Fibroblast of gingiva (primary cell): Measurements from ENCODE around the gene HOXC13.

Experiments
- DNase-seq: peaks from one replicate; pipeline ENCODE4 v3.0.0-alpha.2; 2011; ENCODE audit warnings: low read depth

Gene HOXC13

GRCh38 chr12:53971129-53971528, 32.5 kb downstream of the HOXC13 start:
- DNase-seq, result no peak

GRCh38 chr12:53971686-53972085, 33.1 kb downstream of the HOXC13 start:
- DNase-seq, result no peak

GRCh38 chr12:53972152-53972702, 33.6 kb downstream of the HOXC13 start:
- no peak for DNase-seq

GRCh38 chr12:53972722-53973235, 34.1 kb downstream of the HOXC13 start, which contains the start of gene HOXC11:
Gene HOXC11, plus strand, starts transcription at chr12:53973126. Its CDS starts 116 bp downstream, at chr12:53973242.
- no peak for DNase-seq

GRCh38 chr12:53973236-53974042, 34.8 kb downstream of the HOXC13 start:
- DNase-seq, result no peak

GRCh38 chr12:53974084-53975063, 35.7 kb downstream of the HOXC13 start, which contains the start of gene HOTAIR:
Gene HOTAIR, minus strand, starts transcription at chr12:53974954.
- no peak for DNase-seq

GRCh38 chr12:53975064-53975471, 36.4 kb downstream of the HOXC13 start:
- no peak for DNase-seq

GRCh38 chr12:53975479-53976152, 37.0 kb downstream of the HOXC13 start:
- DNase-seq, result no peak

GRCh38 chr12:53976172-53976822, 37.7 kb downstream of the HOXC13 start:
- no peak for DNase-seq

GRCh38 chr12:53976823-53977595, 38.4 kb downstream of the HOXC13 start:
- no peak for DNase-seq

GRCh38 chr12:53977596-53978445, 39.2 kb downstream of the HOXC13 start:
- DNase-seq, result no peak

- DNase-seq, result no peak
Measured at GRCh38 chr12:53978477-53979356, 40.1 kb downstream of the HOXC13 start.

GRCh38 chr12:53980104-53980801, 41.6 kb downstream of the HOXC13 start:
- no peak for DNase-seq

GRCh38 chr12:53980802-53981496, 42.3 kb downstream of the HOXC13 start:
- DNase-seq, result no peak

- DNase-seq, result no peak
Measured at GRCh38 chr12:53981634-53982565, 43.3 kb downstream of the HOXC13 start.
